Spleen (tissue), 7 donors: ENCODE data around the gene ARHGAP25.

ENCODE experiments used
- CTCF ChIP-seq, 11 experiments: fragments of 200-600 bp in 7 of 11; fragments of 450-650 bp in 4 of 11; sonication (generic) in 4 of 11; IDR thresholded peaks in 8 of 11; conservative IDR thresholded peaks in 3 of 11; 1 replicate in 7 of 11; 2 replicates in 4 of 11; pipeline versions ENCODE4 v1.4.0 to v1.8.0; 2016 to 2021; ENCODE audit warnings: antibody characterized with exemption in 11 of 11, inconsistent platforms in 4 of 11, mild to moderate bottlenecking in 1 of 11
- POLR2AphosphoS5 ChIP-seq, 3 donors: sonication (generic); formaldehyde crosslinking; IDR thresholded peaks; one replicate each; pipeline ENCODE4 v1.5.1; 2017; ENCODE audit warnings: antibody characterized with exemption in 3 of 3
- donor health status: DM: no; HTN: no; CAD: no; lungs with moderate emphysema.
- donor health status: DM: no; HTN: no; CAD: no.
- donor health status: DM: no; HTN: no; CAD: no.

GRCh38 chr2:68768951-68769350, 34.3 kb downstream of the ARHGAP25 start:
- TF ChIP-seq CTCF (IDR thresholded peaks at IDR 0.05 in 8 of 11, conservative IDR thresholded peaks at IDR 0.05 in 3 of 11) (no peak), POLR2AphosphoS5 (IDR thresholded peaks at IDR 0.05) (no peak)
